Measurements from ENCODE around the gene COX14.
"Not testable (repeated sequence)": the region's sequence is repeated elsewhere in the genome, so short reads cannot be mapped to it uniquely, and the experiment has no call there.

The COX14 gene

DNA sequence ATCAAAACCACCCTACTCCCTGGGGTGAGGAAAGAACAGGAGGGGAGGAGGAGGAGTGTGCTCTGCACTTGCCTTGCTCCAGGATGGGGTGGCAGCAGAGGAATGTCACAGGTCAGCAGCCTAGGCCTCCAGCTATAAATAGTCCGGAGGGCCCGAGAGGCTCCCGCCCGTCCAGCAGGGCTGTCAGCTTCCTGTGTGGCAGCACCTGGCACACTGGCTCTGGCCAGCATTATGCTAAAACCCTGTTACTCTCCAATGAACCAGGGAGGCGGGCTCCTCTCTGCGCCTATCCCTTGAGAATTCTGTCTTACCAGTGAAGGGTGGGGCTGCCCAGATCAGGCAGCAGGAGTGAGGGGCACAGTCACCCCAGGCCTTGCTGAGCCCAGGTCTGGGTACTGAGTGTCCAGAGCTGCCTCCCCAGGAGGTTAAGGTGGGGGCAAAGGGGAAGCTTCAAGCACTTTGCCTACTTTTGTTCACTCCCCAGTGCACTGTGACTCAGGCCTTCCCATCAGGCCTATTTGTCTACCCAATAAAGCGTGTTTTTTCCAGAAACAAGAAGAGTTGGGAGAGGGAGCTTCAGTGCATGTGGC lies 1.2 kb upstream of the COX14 start:
- DNase-seq: no peak

DNA sequence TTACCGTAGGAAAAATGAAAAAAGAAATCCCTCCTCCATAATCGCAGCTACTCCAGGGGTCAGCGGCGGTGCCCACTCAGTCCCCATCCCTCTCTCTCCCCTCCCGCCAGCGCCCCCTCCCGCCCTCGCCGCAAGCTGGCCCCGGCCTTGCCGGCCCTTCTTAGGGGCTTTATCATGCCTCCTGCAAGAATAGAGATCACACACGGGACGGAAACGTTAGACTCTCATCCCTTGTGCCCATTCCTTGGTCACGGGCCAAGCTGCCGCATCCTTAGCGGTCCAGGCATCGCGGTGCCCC lies 692 bp upstream of the COX14 start:
- DNase-seq: no peak

DNA sequence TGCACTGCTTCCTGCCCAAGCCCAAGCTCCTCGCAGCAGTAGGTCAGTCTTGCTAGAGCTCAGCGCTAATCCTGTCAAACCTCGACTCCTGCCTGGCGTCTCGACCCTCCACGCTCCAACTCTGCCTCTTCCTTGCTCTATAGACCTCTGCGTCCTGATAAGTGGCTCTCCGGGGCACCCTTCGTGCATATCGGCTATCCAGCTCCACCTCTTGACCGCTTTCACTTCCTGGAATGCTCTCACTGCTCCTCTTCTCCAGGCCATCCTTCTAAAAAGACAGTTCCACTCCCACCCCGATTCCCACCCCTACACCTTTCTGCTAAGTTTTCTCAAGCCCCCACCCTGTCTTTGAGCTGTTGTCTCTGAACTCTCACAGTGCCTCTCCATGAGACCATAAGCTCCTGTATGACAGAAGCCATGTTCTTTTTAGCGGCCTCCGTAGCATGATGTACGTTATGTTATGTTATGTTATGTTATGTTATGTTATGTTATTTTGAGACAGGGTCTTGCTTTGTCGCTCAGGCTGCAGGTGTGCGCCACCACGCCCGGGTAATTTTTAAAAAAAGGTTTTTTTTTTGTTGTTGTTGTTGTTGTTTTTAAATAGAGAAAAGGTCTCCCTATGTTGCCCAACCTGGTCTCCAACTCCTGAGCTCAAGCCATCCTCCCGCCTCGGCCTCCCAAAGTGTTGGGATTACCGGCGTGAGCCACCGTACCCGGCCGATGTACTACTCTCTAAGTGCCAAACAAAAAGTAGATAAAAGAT lies 601 bp downstream of the COX14 start:
- peak; percentile 53 for DNase-seq

DNA sequence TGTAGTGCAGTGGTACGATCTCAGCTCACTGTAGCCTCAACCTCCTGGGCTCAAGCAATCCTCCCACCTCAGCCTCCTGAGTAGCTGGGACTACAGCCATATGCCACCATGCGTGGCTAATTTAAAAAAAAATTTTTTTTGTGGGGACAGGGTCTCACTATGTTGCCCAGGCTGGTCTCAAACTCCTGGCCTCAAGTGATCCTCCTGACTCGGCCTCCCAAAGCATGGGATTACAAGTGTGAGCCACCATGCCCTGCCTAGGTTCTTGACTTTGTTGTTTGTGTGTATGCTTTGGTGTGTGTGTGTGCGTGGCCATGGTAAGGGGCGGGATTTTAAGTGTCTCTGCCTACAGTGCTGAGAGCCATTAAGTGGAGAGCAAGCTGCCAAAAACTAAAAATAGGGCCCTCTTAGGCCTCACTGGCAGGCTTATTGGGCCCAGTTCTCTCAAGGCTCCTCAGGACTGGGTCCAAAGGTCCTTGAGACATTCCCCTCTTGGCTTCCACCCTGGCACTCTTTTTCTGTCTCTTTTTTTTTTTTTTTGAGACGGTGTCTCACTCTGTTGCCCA lies 5.1 kb downstream of the COX14 start:
- no peak for DNase-seq

DNA sequence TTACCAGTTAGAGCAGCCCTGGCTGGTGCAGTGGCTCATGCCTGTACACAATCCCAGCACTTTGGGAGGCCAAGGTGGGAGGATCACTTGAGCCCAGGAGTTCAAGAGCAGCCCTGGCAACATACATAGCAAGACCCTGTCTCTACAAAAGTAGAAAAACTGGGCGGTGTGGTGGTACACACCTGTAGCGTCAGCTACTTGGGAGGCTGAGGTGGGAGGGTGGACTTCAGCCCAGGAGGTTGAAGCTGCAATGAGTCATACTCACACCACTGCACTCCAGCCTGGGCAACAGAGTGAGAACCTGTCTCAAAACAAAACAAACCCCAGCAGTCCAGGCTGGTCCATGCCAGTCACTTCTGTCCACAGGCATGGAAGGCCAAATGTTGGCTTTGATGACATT lies 7.4 kb downstream of the COX14 start:
- DNase-seq: no peak

DNA sequence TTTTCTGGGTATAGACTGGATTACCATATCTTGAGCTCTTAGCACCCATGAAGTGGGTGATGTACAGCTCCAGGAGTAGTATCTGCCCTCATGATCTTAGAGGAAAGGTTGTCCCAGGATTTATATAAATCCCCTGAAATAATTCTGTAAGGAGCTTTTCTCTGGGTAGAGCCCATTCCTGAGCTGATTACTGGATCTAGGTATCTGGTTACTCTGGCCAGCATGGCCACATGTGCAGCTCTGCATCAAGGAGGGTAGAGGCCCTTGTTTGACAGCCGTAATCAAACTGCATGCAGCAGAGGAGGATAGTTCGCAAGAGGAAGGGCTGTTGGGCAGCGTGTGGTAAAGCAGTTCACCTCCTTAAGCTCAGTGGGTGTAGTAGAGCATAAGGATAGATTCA lies 8.5 kb downstream of the COX14 start:
- no peak for DNase-seq

DNA sequence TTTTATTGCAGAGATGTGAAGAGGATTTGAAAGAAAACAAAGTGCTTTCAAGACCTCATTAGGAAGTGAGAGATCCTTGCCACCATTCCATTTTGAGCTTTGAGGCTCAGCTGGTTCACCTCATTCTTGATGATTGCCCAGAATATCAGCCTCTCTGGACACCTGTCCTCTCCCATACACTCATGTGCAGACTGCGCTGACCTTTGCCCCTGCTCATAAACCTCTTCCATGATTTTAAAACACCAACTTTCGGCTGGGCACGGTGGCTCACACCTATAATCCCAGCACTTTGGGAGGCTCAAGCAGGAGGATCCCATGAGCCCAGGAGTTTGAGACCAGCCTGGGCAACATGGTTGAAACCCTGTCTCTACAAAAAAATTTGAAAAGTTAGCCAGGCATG lies 8.9 kb downstream of the COX14 start:
- DNase-seq: no peak

DNA sequence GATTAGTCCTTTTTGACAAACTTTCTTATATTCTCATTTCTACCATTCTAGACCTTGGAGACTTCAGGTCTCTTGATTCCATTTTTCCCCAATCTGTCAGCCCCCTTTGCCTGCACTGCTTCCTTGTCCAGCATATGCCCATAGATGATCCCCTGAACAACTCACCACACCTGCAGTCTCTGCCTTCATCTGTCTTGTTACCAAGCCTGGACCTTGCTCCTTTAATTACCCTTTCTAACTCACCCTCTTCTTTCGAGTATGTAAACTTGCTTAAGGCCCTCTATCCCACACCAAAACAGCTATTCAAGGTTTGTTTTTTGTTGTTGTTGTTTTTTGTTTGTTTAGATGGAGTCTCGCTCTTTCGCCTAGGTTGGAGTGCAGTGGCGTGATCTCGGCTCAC lies 9.6 kb downstream of the COX14 start:
- no peak for DNase-seq

DNA sequence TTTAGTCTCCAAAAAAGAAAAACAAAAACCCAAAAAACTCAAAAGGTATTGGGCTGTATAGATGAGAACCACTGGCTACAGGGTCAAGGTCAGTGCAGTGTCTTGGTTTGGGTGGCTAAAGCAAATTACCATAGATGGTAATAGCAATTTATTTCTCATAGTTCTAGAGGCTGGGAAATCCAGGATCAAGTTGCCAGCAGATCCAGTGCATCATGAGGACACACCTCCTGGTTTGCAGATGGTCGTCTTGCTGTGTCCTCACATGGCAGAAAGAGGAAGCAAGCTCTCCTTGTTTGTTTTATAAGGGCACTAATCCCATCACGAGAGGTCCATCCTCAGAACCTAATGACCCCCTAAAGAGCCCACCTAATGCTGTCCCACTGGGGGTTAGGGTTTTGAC lies 11.2 kb downstream of the COX14 start:
- no peak for DNase-seq

DNA sequence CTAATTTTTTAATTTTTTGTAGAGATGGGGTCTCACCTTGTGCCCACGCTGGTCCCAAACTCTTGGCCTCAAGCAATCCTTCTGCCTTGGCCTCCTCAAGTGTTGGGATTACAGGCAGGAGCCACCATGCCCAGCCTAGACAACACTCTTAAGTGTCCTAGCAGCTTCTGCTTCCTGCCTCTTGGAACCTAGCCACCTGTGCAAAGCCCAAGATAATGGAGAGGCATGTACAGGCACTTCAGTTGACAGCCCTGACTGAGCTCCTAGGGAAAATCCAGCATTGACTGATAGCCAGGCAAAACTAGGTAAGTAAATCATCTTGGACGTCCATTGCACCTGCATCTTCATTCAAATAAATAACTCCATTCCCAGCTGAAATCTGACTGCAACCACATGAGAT lies 15.5 kb downstream of the COX14 start:
- no peak for DNase-seq

DNA sequence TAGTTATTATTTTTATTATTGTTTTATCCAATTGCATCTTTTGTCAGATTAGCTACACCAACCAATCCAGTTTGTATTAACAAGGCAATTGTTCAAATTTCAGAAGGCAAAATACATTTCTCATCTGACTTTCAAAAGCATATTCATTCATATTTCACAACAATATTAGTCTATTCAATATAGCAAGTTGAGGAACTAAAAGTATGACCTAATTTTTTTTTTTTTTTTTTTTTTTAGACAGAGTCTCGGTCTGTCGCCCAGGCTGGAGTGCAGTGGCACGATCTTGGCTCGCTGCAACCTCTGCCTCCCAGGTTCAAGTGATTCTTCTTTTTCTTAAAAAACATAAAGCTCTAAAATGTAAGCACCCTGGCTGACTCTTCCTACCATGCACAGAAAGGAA lies 17.3 kb downstream of the COX14 start:
- no peak for DNase-seq

DNA sequence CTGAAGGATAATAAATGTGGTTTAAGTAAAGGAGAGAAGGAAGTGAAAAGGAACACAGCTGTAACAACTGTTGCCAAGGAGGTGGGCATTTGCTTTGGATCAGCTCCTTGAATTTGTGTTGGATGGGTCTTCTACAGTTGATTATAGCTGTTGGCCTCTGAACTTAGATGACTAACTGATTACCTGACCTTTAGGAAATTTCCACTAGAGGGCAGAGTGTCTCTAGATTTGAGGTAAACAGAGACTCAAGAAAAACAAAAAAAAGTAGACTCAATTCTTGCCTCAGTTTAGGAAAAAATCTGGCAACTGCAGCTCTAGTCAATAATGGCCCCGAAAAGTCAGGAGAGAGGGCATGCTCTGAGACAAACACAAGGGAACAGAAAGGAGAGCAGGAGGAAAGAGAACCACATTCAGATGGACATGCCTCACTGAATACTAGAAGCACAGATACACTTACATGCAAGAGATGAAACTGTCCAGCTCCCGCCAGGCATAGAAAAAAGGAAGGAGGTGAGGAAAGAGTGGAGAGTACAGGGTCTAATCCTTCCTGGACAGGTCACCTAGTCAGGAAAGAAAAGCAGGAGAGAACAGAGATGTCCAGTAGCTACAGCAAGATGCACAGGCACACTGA lies 20.6 kb downstream of the COX14 start:
- DNase-seq: peak; percentile 56

DNA sequence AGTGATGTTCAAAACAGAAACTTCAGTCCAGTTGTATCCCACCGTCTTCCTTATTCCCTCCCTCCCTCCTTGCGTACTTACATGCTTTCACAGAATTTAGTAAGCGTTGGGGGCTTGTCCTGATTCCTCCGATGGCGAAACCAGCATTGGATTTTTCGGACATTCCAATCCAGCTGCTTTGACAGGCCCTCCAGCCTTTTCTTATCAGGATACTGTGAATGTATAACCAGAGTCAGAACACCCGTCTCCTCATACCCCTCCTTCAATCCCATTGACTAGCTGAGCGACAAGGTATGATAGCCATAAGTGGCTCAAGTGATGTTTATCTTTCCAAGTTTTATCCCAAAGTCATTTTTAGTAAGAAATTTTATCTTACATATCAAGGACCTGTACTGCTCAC lies 31.0 kb downstream of the COX14 start:
- DNase-seq: no peak

DNA sequence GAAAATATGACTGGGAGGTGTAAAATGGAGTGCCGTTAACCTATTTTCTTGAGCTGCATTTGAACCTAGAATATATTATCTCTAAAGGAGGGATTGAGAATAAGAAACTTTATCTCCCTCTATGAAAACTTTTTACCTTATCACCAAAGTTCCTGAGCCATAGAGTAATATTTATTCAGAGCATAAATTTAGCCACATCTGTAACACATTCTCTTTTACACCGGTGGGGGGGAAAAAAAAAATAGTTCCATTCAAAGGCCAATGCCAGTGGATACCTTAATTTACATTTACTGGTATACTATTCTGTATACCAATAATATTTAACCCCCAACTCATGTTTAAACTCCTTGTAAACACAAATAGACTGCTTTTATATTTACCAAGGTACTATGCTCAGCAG lies 33.4 kb downstream of the COX14 start:
- DNase-seq: no peak

DNA sequence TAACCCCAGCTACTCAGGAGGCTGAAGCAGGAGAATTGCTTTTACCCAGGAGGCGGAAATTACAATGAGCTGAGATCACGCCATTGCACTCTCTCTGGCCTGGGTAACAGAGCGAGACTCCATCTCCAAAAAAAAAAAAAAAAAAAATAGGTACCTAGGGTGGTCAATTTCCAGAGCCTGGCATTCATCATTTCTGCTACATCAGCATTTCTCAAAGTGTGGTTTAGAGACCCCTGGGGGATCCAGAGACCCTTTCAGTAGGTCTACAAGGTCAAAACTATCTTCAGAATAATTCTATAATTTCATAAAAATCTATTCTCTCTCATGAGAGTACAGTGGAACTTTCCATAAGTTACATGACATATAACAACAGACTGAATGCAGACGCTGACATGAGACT lies 35.2 kb downstream of the COX14 start:
- DNase-seq: no peak

DNA sequence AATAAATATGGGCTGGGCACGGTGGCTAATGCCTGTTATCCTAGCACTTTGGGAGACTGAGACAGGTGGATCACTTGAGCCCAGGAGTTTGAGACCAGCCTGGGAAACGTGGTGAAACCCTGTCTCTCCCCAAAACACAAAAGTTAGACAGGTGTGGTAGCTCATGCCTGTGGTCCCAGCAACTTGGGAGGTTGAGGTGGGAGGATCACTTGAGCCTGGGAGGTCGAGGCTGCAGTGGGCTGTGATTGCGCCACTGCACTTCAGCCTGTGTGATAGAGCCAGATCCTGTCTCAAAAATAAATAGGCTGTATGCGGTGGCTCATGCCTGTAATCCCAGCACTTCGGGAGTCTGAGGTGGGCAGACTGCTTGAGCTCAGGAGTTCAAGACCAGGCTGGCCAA lies 36.0 kb downstream of the COX14 start:
- not testable (repeated sequence) for DNase-seq

DNA sequence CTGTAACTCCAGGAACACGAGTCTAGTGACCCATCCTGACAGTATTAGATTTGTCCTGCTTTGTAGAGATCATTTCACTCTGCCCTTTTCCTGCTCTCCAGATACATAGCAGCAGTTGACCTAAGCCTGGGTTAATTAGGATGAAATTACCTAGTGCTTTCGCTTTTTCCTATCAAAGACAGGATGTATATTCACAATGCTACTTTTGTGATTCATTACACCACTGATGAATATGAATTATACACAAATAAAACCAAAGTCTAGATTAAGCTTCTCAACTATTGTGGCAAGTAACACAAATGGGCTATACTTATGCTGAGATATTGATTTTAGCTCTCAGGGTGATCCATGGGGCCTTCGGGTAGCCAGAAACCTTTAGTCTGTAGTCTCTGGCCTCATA lies 37.3 kb downstream of the COX14 start:
- no peak for DNase-seq

DNA sequence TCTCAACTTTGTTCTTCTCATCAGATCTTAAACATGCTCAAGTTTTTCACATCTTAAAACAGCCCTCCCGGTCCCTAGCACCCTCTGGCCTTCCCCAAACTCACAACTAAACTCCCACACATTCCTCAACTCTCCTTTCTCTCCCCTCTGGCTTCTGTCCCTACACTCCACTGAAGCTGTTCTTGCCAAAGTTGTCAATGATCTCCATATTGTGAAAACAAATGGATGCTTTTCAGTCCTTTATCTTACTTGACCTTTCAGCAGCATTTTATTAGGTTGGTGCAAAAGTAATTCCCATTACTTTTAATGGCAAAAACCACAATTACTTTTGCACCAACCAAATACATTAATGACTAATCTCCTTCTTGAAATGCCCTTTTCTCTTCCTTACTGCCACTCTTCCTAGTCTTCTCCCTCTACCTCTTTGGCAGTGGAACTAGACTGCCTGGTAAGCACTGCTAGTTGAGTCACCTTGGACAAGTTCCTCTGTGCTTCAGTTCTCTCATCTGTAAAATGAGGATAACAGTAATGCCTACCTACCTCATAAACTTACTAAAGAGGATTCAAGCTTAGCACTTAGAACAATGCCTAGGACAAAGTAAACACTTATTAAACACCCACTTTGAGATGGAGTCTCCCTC lies 39.1 kb downstream of the COX14 start:
- no peak for DNase-seq

DNA sequence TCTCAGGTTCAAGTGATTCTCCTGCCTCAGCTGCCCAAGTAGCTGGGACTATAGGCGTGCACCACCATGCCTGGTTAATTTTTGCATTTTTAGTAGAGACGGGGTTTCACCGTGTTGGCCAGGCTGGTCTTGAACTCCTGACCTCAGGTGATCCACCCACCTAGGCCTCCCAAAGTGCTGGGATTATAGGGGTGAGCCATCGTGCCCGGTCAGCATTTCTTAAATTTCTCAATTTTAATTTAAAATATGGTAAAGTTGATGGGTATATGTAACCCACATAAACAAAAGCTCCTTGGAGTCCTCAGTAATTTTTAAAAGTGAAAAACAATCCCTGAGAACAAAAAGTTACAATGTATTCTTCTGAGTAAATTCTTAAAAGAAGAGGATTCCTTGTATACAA lies 42.9 kb downstream of the COX14 start:
- not testable (repeated sequence) for DNase-seq

DNA sequence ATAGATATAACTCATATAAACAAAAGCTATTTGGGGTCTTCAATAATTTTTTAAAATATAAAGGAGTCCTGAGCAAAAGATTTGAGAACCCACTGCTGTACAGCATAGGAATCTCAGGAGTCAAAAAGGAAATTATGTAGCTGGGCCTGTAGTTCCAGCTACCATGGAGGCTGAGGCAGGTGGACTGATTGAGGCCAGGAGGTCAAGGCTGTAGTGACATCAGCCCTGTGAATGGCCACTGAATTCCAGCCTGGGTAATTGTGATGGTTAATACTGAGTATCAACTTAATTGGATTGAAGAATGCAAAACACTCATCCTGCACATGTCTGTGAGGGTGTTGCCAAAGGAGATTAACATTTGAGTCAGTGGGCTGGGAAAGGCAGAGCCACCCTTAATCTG lies 44.6 kb downstream of the COX14 start:
- no peak for DNase-seq

DNA sequence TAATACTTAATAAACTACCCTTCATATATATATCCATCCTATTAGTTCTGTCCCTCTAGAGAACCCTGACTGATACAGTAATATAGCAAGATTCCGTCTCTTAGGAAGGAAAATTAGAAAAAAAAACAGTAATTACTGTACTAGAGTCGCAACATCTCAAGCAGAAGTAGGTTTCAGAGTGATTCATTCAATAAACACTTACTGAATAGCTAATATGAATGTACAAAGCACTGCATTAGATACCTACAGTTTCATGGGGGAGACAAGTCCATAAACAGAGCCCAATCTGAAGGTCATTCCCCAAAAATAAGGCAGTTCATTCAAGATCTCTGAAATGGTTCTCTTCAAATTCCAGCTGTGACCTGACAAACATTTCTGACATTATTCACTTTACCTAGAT lies 45.2 kb downstream of the COX14 start:
- DNase-seq: no peak

DNA sequence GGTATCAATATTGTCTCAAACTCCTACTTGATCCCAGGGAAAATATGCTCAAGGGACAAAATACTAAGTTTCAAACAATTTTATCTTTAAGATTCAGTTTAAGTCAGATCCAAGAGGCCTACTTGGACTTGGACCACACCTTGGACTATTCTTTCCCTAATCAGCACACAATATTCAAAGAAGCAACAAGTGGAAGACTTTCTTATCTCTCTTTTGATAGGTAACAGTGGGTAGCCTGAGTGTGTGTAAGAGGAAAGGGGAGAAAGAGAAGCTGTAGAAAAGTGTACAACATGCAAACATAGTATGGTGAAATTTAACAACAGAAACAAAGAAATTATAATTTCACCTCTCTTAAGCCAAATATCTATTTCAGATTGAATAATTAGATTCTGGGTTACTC lies 48.6 kb downstream of the COX14 start:
- DNase-seq: no peak

DNA sequence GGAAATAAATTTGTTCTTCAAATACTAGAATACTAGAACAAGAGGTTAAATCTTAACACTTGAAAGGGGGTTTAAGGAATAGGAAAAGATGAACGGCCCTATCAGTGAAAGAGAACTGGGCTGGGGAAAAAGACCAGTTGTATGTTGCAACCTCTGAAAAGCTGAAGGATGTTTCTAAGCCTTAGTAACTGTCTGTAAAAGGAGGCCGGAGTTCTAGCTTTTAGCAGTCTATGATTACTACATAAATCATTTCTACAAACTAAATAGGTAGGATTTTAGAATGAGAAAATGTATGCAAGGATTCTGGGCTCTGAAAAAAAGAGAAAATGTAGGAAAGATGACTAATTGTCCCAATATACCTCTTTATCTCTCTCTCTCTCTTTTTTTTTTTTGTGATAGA lies 50.2 kb downstream of the COX14 start:
- DNase-seq: peak; percentile 30

DNA sequence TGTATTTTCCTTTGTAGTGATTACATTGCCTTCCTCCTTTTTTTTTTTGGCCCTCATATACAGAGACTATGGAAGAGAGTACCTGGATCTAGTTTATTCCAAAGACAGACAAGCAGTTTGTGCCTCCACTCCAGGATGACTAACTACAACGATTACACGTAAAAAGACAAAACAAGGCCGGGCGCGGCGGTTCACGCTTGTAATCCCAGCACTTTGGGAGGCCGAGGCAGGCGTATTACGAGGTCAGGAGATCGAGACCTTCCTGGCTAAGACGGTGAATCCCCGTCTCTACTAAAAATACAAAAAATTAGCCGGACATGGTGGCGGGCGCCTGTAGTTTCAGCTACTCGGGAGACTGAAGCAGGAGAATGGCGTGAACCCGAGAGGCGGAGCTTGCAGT lies 52.9 kb downstream of the COX14 start:
- DNase-seq: no peak

Data from HCEC 1CT (cell line).